ENCODE data around the gene WDFY4.
"Not testable (repeated sequence)": the region's sequence is repeated elsewhere in the genome, so short reads cannot be mapped to it uniquely, and the experiment has no call there.

The WDFY4 gene

GRCh38 chr10:48638739-48639527 lies 45.7 kb upstream of the WDFY4 start:
- intact Hi-C loops (cut with DNase I; ENCODE audit: low total_unique reads), result no loop called here
- no peaks in the 10 kb centered on the region for H3K27me3 ChIP-seq
- H3K36me3 ChIP-seq, result no peaks in the 10 kb centered on the region
- no peak for DNase-seq
- H3K4me3 ChIP-seq, result no peak overlapping the region
- H3K4me1 ChIP-seq, result peaks cover 0 to 17% (median 15%) of the 10 kb centered on the region in 4 donors
- peaks cover 0 to 18% (median 0%) of the 10 kb centered on the region in 3 donors for H3K9me3 ChIP-seq
- H3K27ac ChIP-seq, result no peak overlapping the region
- no peak for TF ChIP-seq CTCF (IDR thresholded peaks at IDR 0.05)

- Histone ChIP-seq H3K4me3 (no peak overlapping the region), H3K9me3 (peaks cover 0 to 18% (median 0%) of the 10 kb centered on the region in 3 donors), H3K4me1 (peaks cover 0 to 10% (median 8%) of the 10 kb centered on the region in 4 donors), H3K27me3 (no peaks in the 10 kb centered on the region), H3K36me3 (no peaks in the 10 kb centered on the region), H3K27ac (no peak overlapping the region)
- intact Hi-C loops (cut with DNase I; ENCODE audit: low total_unique reads), result no loop called here
- DNase-seq, result no peak
- TF ChIP-seq CTCF (IDR thresholded peaks at IDR 0.05), result no peak
Observed at GRCh38 chr10:48639632-48640031, 45.0 kb upstream of the WDFY4 start.

- peaks cover 0 to 3% (median 1%) of the 10 kb centered on the region in 4 donors for H3K4me1 ChIP-seq
- H3K9me3 ChIP-seq, result peaks cover 0 to 18% (median 0%) of the 10 kb centered on the region in 3 donors
- intact Hi-C loops (cut with DNase I; ENCODE audit: low total_unique reads), result no loop called here
- TF ChIP-seq CTCF (IDR thresholded peaks at IDR 0.05), result no peak
- no peaks in the 10 kb centered on the region for H3K27me3 ChIP-seq
- H3K36me3 ChIP-seq, result no peaks in the 10 kb centered on the region
- no peak for DNase-seq
- H3K4me3 ChIP-seq, result no peak overlapping the region
- no peak overlapping the region for H3K27ac ChIP-seq
Observed at GRCh38 chr10:48640326-48640725, 44.3 kb upstream of the WDFY4 start.

GRCh38 chr10:48641099-48641690 lies 43.5 kb upstream of the WDFY4 start:
- H3K36me3 ChIP-seq; intact Hi-C loops (cut with DNase I; ENCODE audit: low total_unique reads); DNase-seq; H3K4me3 ChIP-seq; H3K27me3 ChIP-seq; H3K4me1 ChIP-seq; H3K27ac ChIP-seq: not testable (repeated sequence)
- H3K9me3 ChIP-seq, result peaks cover 0 to 18% (median 0%) of the 10 kb centered on the region in 3 donors

- H3K27me3 ChIP-seq, result no peaks in the 10 kb centered on the region
- no peaks in the 10 kb centered on the region for H3K4me1 ChIP-seq
- no peak for TF ChIP-seq CTCF (IDR thresholded peaks at IDR 0.05)
- H3K27ac ChIP-seq, result no peak overlapping the region
- intact Hi-C loops (cut with DNase I; ENCODE audit: low total_unique reads), result no loop called here
- H3K4me3 ChIP-seq, result no peak overlapping the region
- H3K9me3 ChIP-seq, result peaks cover 0 to 15% (median 0%) of the 10 kb centered on the region in 3 donors
- no peaks in the 10 kb centered on the region for H3K36me3 ChIP-seq
- DNase-seq, result no peak
Observed at GRCh38 chr10:48645600-48645999, 39.1 kb upstream of the WDFY4 start.

- H3K36me3 ChIP-seq; H3K27me3 ChIP-seq; H3K27ac ChIP-seq; H3K9me3 ChIP-seq; H3K4me3 ChIP-seq; DNase-seq; intact Hi-C loops (cut with DNase I; ENCODE audit: low total_unique reads); H3K4me1 ChIP-seq: not testable (repeated sequence)
Observed at GRCh38 chr10:48647073-48647472, 37.6 kb upstream of the WDFY4 start.
